Neural progenitor cell (in vitro differentiated cells): Measurements from ENCODE around the gene USP19.

Experiments used
- CTCF ChIP-seq: fragments of 200-600 bp; sonication (generic); IDR thresholded peaks from 2 replicates; pipeline ENCODE4 v1.5.1; 2017; ENCODE audit warnings: antibody characterized with exemption, mild to moderate bottlenecking
- EZH2 ChIP-seq: fragments of 200-600 bp; sonication (generic); IDR thresholded peaks from 2 replicates; pipeline ENCODE4 v1.6.1; 2017; ENCODE audit warnings: antibody characterized with exemption, mild to moderate bottlenecking, moderate library complexity

DNA sequence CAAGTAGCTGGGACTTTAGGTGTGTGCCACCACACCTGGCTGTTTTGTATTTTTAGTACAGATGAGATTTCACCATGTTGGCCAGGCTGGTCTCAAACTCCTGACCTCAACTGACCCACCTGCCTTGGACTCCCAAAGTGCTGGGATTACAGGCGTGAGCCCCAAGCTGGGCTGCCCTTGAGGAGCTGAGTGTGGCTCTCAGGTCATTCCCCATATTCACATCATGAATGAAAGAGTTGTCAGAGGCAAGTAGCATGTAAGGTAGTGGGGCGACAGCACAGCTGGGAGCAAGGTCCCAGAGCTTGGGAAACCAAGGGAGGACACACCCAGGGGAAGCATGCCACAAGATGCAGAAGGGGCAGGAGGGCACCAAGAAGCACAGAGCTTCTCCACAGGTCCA lies 40.6 kb upstream of the USP19 start:
- TF ChIP-seq CTCF: no peak
- no peak for TF ChIP-seq EZH2
